Fibroblast of skin of left quadriceps (primary cell): Measurements from ENCODE around the gene GDF11.

Experiments
- DNase-seq, 2 experiments: peaks; one replicate each; pipeline ENCODE4 v3.0.0-alpha.2; 2013; ENCODE audit warnings: low read depth in 2 of 2

The GDF11 gene

DNA sequence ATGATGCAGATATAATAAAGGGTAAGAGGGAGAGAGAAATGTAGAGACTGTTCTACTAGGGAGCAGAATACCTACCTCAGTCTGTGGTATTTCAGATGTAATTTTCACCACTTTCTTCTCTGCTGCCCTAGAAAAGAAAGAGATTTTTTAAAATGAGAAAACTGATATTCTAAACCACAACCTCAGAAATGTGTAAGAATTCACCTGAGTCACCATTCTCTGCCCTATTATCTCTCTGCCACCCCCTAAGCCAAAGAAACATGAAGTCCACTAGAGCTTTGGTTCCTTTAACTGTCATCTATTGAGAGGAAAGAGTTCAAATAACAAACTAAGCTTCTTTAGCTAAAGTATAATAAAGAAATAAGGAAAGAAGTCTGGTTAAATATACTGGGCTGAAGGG lies 53.0 kb downstream of the GDF11 start:
- DNase-seq, result no peak

- peak in 1 of 2 experiments; percentile 22 for DNase-seq
Measured at GRCh38 chr12:55797068-55797467, 54.1 kb downstream of the GDF11 start.

- no peak for DNase-seq
Measured at GRCh38 chr12:55797550-55797949, 54.6 kb downstream of the GDF11 start.
